KMS-11 (cell line): ENCODE measurements around the gene PDZRN4.
"Not testable (repeated sequence)": the region's sequence is repeated elsewhere in the genome, so short reads cannot be mapped to it uniquely, and the experiment has no call there.

Experiments used
- H2AFZ ChIP-seq: fragments of 200-600 bp; sonication (generic); 2 replicates; pipeline ENCODE4 v1.6.1; 2016; ENCODE audit warnings: antibody characterized with exemption, mixed run types, low read depth
- H3K27ac ChIP-seq: fragments of 200-600 bp; sonication (generic); 2 replicates; pipeline ENCODE4 v1.6.1; 2016; ENCODE audit warnings: mild to moderate bottlenecking, mixed run types
- H3K27me3 ChIP-seq: fragments of 200-600 bp; sonication (generic); 2 replicates; pipeline ENCODE4 v1.6.1; 2017; ENCODE audit warnings: mild to moderate bottlenecking, low read depth, mixed run types, moderate library complexity; ENCODE audit not compliant: insufficient read depth
- H3K36me3 ChIP-seq: fragments of 200-600 bp; sonication (generic); 2 replicates; pipeline ENCODE4 v1.6.1; 2017; ENCODE audit warnings: mild to moderate bottlenecking, mixed run types; ENCODE audit not compliant: insufficient read depth
- H3K4me1 ChIP-seq: fragments of 200-600 bp; sonication (generic); 2 replicates; pipeline ENCODE4 v1.6.1; 2016; ENCODE audit warnings: mild to moderate bottlenecking, low read depth, mixed run types; ENCODE audit not compliant: poor library complexity, severe bottlenecking
- H3K4me2 ChIP-seq: fragments of 200-600 bp; sonication (generic); 2 replicates; pipeline ENCODE4 v1.7.0; 2016; ENCODE audit warnings: mild to moderate bottlenecking, mixed run types
- H3K4me3 ChIP-seq: fragments of 200-600 bp; sonication (generic); IDR thresholded peaks from 2 replicates; pipeline ENCODE4 v1.6.1; 2017; ENCODE audit warnings: low read depth, low read length, mixed read lengths; ENCODE audit not compliant: insufficient read depth
- H3K79me2 ChIP-seq: fragments of 200-600 bp; sonication (generic); 2 replicates; pipeline ENCODE4 v1.6.1; 2016; ENCODE audit warnings: low read depth, mixed run types; ENCODE audit not compliant: insufficient read depth
- H3K9ac ChIP-seq: fragments of 200-600 bp; sonication (generic); 2 replicates; pipeline ENCODE4 v1.6.1; 2016; ENCODE audit warnings: mild to moderate bottlenecking, mixed run types
- H4K20me1 ChIP-seq: fragments of 200-600 bp; sonication (generic); 2 replicates; pipeline ENCODE4 v1.6.1; 2016; ENCODE audit warnings: mild to moderate bottlenecking, mixed run types; ENCODE audit not compliant: insufficient read depth
- CTCF ChIP-seq: fragments of 200-600 bp; sonication (generic); conservative IDR thresholded peaks from 2 replicates; pipeline ENCODE4 v1.6.1; 2017; ENCODE audit warnings: low read depth, mild to moderate bottlenecking, antibody characterized with exemption, low read length, moderate library complexity, mixed read lengths

Gene PDZRN4

GRCh38 chr12:41242603-41243002, 54.5 kb downstream of the PDZRN4 start:
- Histone ChIP-seq H3K4me3 (no peak overlapping the region), H2AFZ (no peak overlapping the region), H3K4me2 (no peak overlapping the region), H3K9ac (no peak overlapping the region), H3K27me3 (no peaks in the 10 kb centered on the region), H3K79me2 (no peaks in the 10 kb centered on the region), H4K20me1 (no peaks in the 10 kb centered on the region), H3K27ac (no peak overlapping the region), H3K36me3 (no peaks in the 10 kb centered on the region), H3K4me1 (no peaks in the 10 kb centered on the region)
- TF ChIP-seq CTCF = no peak

- no peak overlapping the region for H3K27ac ChIP-seq
- H3K27me3 ChIP-seq = no peaks in the 10 kb centered on the region
- H3K4me1 ChIP-seq = peaks cover 4% of the 10 kb centered on the region
- no peak overlapping the region for H3K9ac ChIP-seq
- H4K20me1 ChIP-seq = no peaks in the 10 kb centered on the region
- H3K36me3 ChIP-seq = no peaks in the 10 kb centered on the region
- TF ChIP-seq CTCF = no peak
- H3K79me2 ChIP-seq = no peaks in the 10 kb centered on the region
- no peak overlapping the region for H3K4me3 ChIP-seq
- H2AFZ ChIP-seq = no peak overlapping the region
- no peak overlapping the region for H3K4me2 ChIP-seq
These were observed 60.3 kb downstream of the PDZRN4 start for GRCh38 chr12:41248391-41248790.

- no peak overlapping the region for H3K9ac ChIP-seq
- no peak overlapping the region for H2AFZ ChIP-seq
- no peak overlapping the region for H3K27ac ChIP-seq
- no peak for TF ChIP-seq CTCF
- peaks cover 4% of the 10 kb centered on the region for H3K4me1 ChIP-seq
- no peaks in the 10 kb centered on the region for H3K79me2 ChIP-seq
- H3K4me2 ChIP-seq = no peak overlapping the region
- no peaks in the 10 kb centered on the region for H3K27me3 ChIP-seq
- no peak overlapping the region for H3K4me3 ChIP-seq
- no peaks in the 10 kb centered on the region for H3K36me3 ChIP-seq
- no peaks in the 10 kb centered on the region for H4K20me1 ChIP-seq
These were observed 62.6 kb downstream of the PDZRN4 start for GRCh38 chr12:41250748-41251147.

GRCh38 chr12:41254004-41254914, 66.1 kb downstream of the PDZRN4 start:
- H3K27ac ChIP-seq = no peak overlapping the region
- H3K4me2 ChIP-seq = no peak overlapping the region
- H3K27me3 ChIP-seq = no peaks in the 10 kb centered on the region
- no peak overlapping the region for H3K9ac ChIP-seq
- H4K20me1 ChIP-seq = no peaks in the 10 kb centered on the region
- H2AFZ ChIP-seq = no peak overlapping the region
- no peak overlapping the region for H3K4me3 ChIP-seq
- TF ChIP-seq CTCF = no peak
- H3K79me2 ChIP-seq = no peaks in the 10 kb centered on the region
- H3K4me1 ChIP-seq = peaks cover 4% of the 10 kb centered on the region
- H3K36me3 ChIP-seq = no peaks in the 10 kb centered on the region

GRCh38 chr12:41263196-41263595, 75.1 kb downstream of the PDZRN4 start:
- not testable (repeated sequence) for H3K36me3 ChIP-seq, H3K4me2 ChIP-seq, H4K20me1 ChIP-seq, H3K27ac ChIP-seq, H3K9ac ChIP-seq, H3K4me3 ChIP-seq, H3K27me3 ChIP-seq, H3K4me1 ChIP-seq, H3K79me2 ChIP-seq, H2AFZ ChIP-seq
